Common myeloid progenitor, CD34-positive (primary cell): Measurements from ENCODE around the gene KCNH3.

Experiments
- CTCF ChIA-PET: fragments of 350-600 bp; sonication (Branson Sonifier 250); formaldehyde crosslinking; loops from one replicate; lab custom pipeline; 2021; ENCODE audit warnings: antibody characterized with exemption; lab: Charles Lee
- POLR2A ChIA-PET: fragments of 350-600 bp; sonication (Branson Sonifier 250); formaldehyde crosslinking; loops from one replicate; lab custom pipeline; 2021; ENCODE audit warnings: antibody characterized with exemption; lab: Charles Lee
- DNase-seq, 3 donors: peaks; one replicate each; pipeline versions ENCODE4 v3.0.0 to v3.0.0-alpha.2; 2013
- H3K27ac ChIP-seq, 2 experiments: 1 replicate in 1 of 2; 2 replicates in 1 of 2; pipeline ENCODE4 v1.7.0; 2013; ENCODE audit warnings: inconsistent platforms in 2 of 2, low read length in 2 of 2, mild to moderate bottlenecking in 2 of 2, low read depth in 1 of 2, moderate library complexity in 1 of 2; ENCODE audit not compliant: severe bottlenecking in 2 of 2, insufficient read depth in 1 of 2, poor library complexity in 1 of 2
- H3K27me3 ChIP-seq, 5 experiments: replicated peaks in 2 of 5; 1 replicate in 3 of 5; 2 replicates in 2 of 5; pipeline versions ENCODE4 v1.6.1 to v1.7.0; 2013; ENCODE audit warnings: low read length in 4 of 5, mild to moderate bottlenecking in 2 of 5, moderate library complexity in 2 of 5, inconsistent platforms in 1 of 5; ENCODE audit not compliant: insufficient read depth in 5 of 5, control insufficient read depth in 4 of 5
- H3K36me3 ChIP-seq, 4 experiments: 1 replicate in 2 of 4; 2 replicates in 2 of 4; pipeline versions ENCODE4 v1.6.1 to v1.7.0; 2013; ENCODE audit warnings: low read length in 3 of 4, control low read depth in 1 of 4, mild to moderate bottlenecking in 1 of 4; ENCODE audit not compliant: control insufficient read depth in 4 of 4, insufficient read depth in 4 of 4
- H3K4me1 ChIP-seq, 4 experiments: 1 replicate in 3 of 4; 2 replicates in 1 of 4; pipeline versions ENCODE4 v1.6.1 to v1.7.1; 2013; ENCODE audit warnings: low read length in 3 of 4, mild to moderate bottlenecking in 3 of 4, control low read depth in 1 of 4, inconsistent platforms in 1 of 4, moderate library complexity in 1 of 4; ENCODE audit not compliant: control insufficient read depth in 4 of 4, insufficient read depth in 4 of 4; ENCODE audit errors: control extremely low read depth in 1 of 4
- H3K4me3 ChIP-seq, 7 experiments: 1 replicate in 4 of 7; 2 replicates in 3 of 7; pipeline versions ENCODE4 v1.5.1 to v1.7.0; 2013; ENCODE audit warnings: mild to moderate bottlenecking in 7 of 7, low read length in 6 of 7, moderate library complexity in 6 of 7, inconsistent platforms in 2 of 7, low read depth in 2 of 7, control low read depth in 1 of 7; ENCODE audit not compliant: insufficient read depth in 4 of 7, control insufficient read depth in 1 of 7; ENCODE audit errors: extremely low read depth in 1 of 7
- H3K9me3 ChIP-seq, 5 experiments: 1 replicate in 4 of 5; 2 replicates in 1 of 5; pipeline versions ENCODE4 v1.6.1 to v1.7.1; 2013; ENCODE audit warnings: low read length in 4 of 5, mild to moderate bottlenecking in 2 of 5, inconsistent platforms in 1 of 5, low read depth in 1 of 5, moderate library complexity in 1 of 5; ENCODE audit not compliant: control insufficient read depth in 4 of 5, insufficient read depth in 2 of 5; ENCODE audit errors: control extremely low read depth in 1 of 5
- WGBS: methylation state at CpG from one replicate; pipeline ENCODE4 v1.1.5; 2013; ENCODE audit not compliant: insufficient coverage; 5-methylcytosine and 5-hydroxymethylcytosine counted together

Gene KCNH3

GRCh38 chr12:49548822-49549648 lies 10.2 kb downstream of the KCNH3 start:
- Histone ChIP-seq H3K36me3 (no peaks in the 10 kb centered on the region), H3K4me1 (peaks cover 0 to 24% (median 14%) of the 10 kb centered on the region in 4 experiments), H3K4me3 (peak overlapping the region in 6 of 7 experiments; percentile 30 to 75 (median 54)), H3K9me3 (no peaks in the 10 kb centered on the region), H3K27me3 (peaks cover 0 to 32% (median 15%) of the 10 kb centered on the region in 5 experiments), H3K27ac (no peak overlapping the region)
- WGBS = 17% methylated on average over 49 of the region's 70 CpGs
- CTCF ChIA-PET = interaction anchor here (0.9 to 19.6 kb wide), 6 partner anchors 11 to 224 kb away, joined by 3 to 223 read pairs (median 6); partner anchors contain the start of gene MCRS1
- DNase-seq = peak in 2 of 3 donors; percentile 58 to 66
- POLR2A ChIA-PET = no interaction called here

DNA sequence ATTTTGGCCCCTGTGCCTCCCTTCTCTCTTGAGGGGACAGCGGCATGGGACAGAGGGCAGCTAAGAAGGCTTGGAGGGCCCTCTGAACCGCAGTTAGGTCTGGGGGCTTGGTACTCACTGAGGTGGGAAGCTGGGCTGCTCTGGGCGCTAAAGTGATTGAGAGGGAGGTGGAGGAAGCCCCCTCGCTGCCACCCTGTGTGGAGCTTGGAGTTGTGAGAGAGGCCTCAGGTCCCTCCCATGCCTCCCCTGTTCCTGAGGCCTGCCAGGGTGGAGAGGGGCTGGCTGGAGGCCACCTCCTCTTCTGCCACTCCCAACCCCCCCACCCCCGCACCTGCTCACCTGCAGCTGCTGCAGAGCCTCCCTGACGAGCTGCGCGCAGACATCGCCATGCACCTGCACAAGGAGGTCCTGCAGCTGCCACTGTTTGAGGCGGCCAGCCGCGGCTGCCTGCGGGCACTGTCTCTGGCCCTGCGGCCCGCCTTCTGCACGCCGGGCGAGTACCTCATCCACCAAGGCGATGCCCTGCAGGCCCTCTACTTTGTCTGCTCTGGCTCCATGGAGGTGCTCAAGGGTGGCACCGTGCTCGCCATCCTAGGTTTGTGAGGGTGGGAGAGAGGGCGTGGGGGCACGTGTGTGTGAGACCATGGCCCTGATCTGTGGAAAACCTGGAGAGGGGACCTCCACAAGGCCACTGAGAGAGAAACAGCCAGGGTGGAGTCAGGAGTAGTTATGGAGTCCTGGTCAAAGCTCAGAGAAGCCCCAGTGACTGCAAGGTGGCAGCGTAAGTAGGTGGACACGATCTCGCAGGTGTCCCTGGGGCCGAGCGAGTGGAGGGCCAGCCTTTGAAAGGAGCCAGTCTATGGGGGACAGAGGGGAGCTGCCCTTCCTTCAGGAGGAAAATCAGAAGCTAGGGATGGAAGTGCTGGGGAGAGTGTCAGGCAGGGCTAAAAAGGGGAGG lies 11.2 kb downstream of the KCNH3 start:
- peak overlapping the region in 4 of 7 experiments; percentile 7 to 75 (median 64) for H3K4me3 ChIP-seq
- peaks cover 0 to 24% (median 14%) of the 10 kb centered on the region in 4 experiments for H3K4me1 ChIP-seq
- no peak overlapping the region for H3K27ac ChIP-seq
- no peaks in the 10 kb centered on the region for H3K36me3 ChIP-seq
- 95% methylated on average over 24 of the region's 28 CpGs for WGBS
- H3K27me3 ChIP-seq = peaks cover 0 to 27% (median 7%) of the 10 kb centered on the region in 5 experiments
- H3K9me3 ChIP-seq = no peaks in the 10 kb centered on the region
- POLR2A ChIA-PET = interaction anchor here (0.6 kb wide), 1 partner anchor 95 kb away, joined by 4 read pairs; no protein-coding TSS in a partner anchor
- DNase-seq = no peak
- CTCF ChIA-PET = interaction anchor here (1.0 to 19.6 kb wide), 7 partner anchors 8 to 192 kb away, joined by 3 to 223 read pairs (median 6); partner anchors contain the start of genes MCRS1 and PRPF40B

GRCh38 chr12:49550693-49551252 lies 11.9 kb downstream of the KCNH3 start:
- H3K4me3 ChIP-seq = no peak overlapping the region
- H3K36me3 ChIP-seq = peaks cover 0 to 2% (median 0%) of the 10 kb centered on the region in 4 experiments
- H3K27me3 ChIP-seq = peaks cover 0 to 26% (median 7%) of the 10 kb centered on the region in 5 experiments
- no peak overlapping the region for H3K27ac ChIP-seq
- POLR2A ChIA-PET = interaction anchor here (0.6 kb wide), 1 partner anchor 95 kb away, joined by 4 read pairs; no protein-coding TSS in a partner anchor
- DNase-seq = no peak
- H3K9me3 ChIP-seq = no peaks in the 10 kb centered on the region
- WGBS = 100% methylated on average over 3 of the region's 6 CpGs
- H3K4me1 ChIP-seq = peaks cover 0 to 24% (median 14%) of the 10 kb centered on the region in 4 experiments
- CTCF ChIA-PET = interaction anchor here (1.0 to 19.6 kb wide), 6 partner anchors 8 to 192 kb away, joined by 3 to 223 read pairs (median 7); partner anchors contain the start of genes MCRS1 and PRPF40B

DNA sequence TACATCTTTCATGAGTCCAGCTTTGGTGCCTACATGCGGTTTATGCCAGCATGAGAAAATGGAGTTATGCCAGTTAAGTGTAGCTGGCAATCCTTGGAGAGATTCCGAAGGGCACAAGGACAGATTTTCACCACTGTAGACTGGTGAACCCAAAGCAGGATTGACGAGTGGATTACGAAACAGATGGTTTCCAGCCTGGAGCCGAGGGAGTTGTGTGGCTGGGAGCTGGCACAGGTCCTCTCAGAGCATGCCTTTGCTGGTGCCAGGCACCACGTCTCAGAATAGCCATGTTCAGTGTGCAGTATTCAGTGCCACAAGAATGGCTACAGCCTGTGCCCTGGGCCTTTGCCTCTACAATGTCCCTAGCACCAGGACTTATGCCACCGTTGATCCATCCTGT lies 13.2 kb downstream of the KCNH3 start:
- Histone ChIP-seq H3K4me1 (peaks cover 0 to 24% (median 14%) of the 10 kb centered on the region in 4 experiments), H3K36me3 (peaks cover 0 to 14% (median 5%) of the 10 kb centered on the region in 4 experiments), H3K27me3 (peaks cover 0 to 18% (median 2%) of the 10 kb centered on the region in 5 experiments), H3K4me3 (no peak overlapping the region), H3K27ac (no peak overlapping the region), H3K9me3 (no peaks in the 10 kb centered on the region)
- POLR2A ChIA-PET = interaction anchor here (0.6 to 1.1 kb wide), 3 partner anchors 10 to 231 kb away, joined by 3 to 4 read pairs (median 3); partner anchors contain the start of gene MCRS1
- CTCF ChIA-PET = interaction anchor here (1.2 to 19.6 kb wide), 10 partner anchors 10 to 201 kb away, joined by 3 to 223 read pairs (median 6); partner anchors contain the start of genes FAM186B and MCRS1
- WGBS = 87% methylated on average over 7 of the region's 7 CpGs
- no peak for DNase-seq

- Histone ChIP-seq H3K4me3 (no peak overlapping the region), H3K9me3 (no peaks in the 10 kb centered on the region), H3K4me1 (peaks cover 0 to 24% (median 14%) of the 10 kb centered on the region in 4 experiments), H3K36me3 (peaks cover 0 to 18% (median 8%) of the 10 kb centered on the region in 4 experiments), H3K27ac (no peak overlapping the region), H3K27me3 (peaks cover 0 to 16% (median 0%) of the 10 kb centered on the region in 5 experiments)
- no peak for DNase-seq
- POLR2A ChIA-PET = interaction anchor here (0.8 to 1.1 kb wide), 3 partner anchors 10 to 186 kb away, joined by 3 to 4 read pairs (median 3); partner anchors contain the start of gene MCRS1
- CTCF ChIA-PET = interaction anchor here (1.0 to 19.6 kb wide), 16 partner anchors 10 to 234 kb away, joined by 3 to 223 read pairs (median 4); partner anchors contain the start of genes FAM186B and MCRS1
- 33% methylated on average over 4 of the region's 9 CpGs for WGBS
These were observed 13.6 kb downstream of the KCNH3 start for GRCh38 chr12:49552425-49552824.

- 97% methylated on average over 7 of the region's 8 CpGs for WGBS
- no peaks in the 10 kb centered on the region for H3K9me3 ChIP-seq
- ChIA-PET POLR2A (interaction anchor here (1.0 to 1.1 kb wide), 2 partner anchors 15 to 186 kb away, joined by 3 to 4 read pairs; partner anchors contain the start of gene MCRS1), CTCF (interaction anchor here (1.0 to 19.6 kb wide), 20 partner anchors 11 to 234 kb away, joined by 3 to 223 read pairs (median 4); partner anchors contain the start of genes FAM186B, MCRS1 and PRPF40B)
- no peak overlapping the region for H3K27ac ChIP-seq
- peaks cover 0 to 23% (median 13%) of the 10 kb centered on the region in 4 experiments for H3K36me3 ChIP-seq
- peaks cover 0 to 12% (median 0%) of the 10 kb centered on the region in 5 experiments for H3K27me3 ChIP-seq
- no peak overlapping the region for H3K4me3 ChIP-seq
- DNase-seq = no peak
- peaks cover 0 to 24% (median 14%) of the 10 kb centered on the region in 4 experiments for H3K4me1 ChIP-seq
These were observed 14.1 kb downstream of the KCNH3 start for GRCh38 chr12:49552899-49553298.
